22Rv1 (cell line): ENCODE data around the gene ZRANB3.

Source experiments
- CTCF ChIP-seq: fragments of 450-650 bp; IDR thresholded peaks from 2 replicates; pipeline ENCODE4 v1.5.1; 2017; ENCODE audit warnings: mild to moderate bottlenecking
- ZFX ChIP-seq: fragments of 450-650 bp; IDR thresholded peaks from 2 replicates; pipeline ENCODE4 v1.6.1; 2017; ENCODE audit warnings: antibody characterized with exemption, borderline replicate concordance

GRCh38 chr2:135113322-135113721 lies 417.7 kb downstream of the ZRANB3 start:
- no peak for TF ChIP-seq CTCF
- no peak for TF ChIP-seq ZFX
